Muscle of arm (tissue), 12 donors: Measurements from ENCODE around the gene DPH6. TPM values are rescaled to one million over a fixed set of nuclear protein-coding genes. Genes with fewer than 3 reads are reported as not detected.

Experiments
- DNase-seq: peaks from one replicate; pipeline ENCODE4 v3.0.0-alpha.2; 2013
- polyA plus RNA-seq, 12 donors: library from polyadenylated mRNA; unstranded; fragments of 120-200 nt; gene quantifications; one replicate each; pipeline ENCODE4 v1.2.1, GENCODE V29; 2013; ENCODE audit not compliant: insufficient read length in 12 of 12

Gene DPH6
- polyA plus RNA-seq, 12 donors, result 5.1 to 21.9 (median 17.2) TPM; not detected in 1

DNA sequence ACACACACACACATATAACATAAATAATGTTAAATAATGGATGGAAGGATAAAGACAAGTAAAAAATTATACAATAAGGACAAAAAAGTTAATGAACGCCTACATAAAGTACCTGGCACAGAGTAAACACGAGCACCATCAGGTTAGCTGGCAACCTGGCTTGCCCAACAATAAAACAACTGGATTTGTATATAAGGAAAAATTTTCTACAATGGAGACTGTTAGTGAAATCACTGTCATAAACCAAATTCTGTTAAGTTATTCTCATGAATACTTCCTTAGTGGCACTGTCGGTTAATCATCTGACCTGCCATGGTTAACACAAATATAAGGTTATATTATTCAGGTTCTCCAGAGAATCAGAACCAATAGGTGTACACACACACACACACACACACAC is 54.8 kb downstream of the DPH6 start:
- DNase-seq, result no peak

- DNase-seq, result no peak
These were observed 55.5 kb downstream of the DPH6 start for GRCh38 chr15:35490511-35490910.

DNA sequence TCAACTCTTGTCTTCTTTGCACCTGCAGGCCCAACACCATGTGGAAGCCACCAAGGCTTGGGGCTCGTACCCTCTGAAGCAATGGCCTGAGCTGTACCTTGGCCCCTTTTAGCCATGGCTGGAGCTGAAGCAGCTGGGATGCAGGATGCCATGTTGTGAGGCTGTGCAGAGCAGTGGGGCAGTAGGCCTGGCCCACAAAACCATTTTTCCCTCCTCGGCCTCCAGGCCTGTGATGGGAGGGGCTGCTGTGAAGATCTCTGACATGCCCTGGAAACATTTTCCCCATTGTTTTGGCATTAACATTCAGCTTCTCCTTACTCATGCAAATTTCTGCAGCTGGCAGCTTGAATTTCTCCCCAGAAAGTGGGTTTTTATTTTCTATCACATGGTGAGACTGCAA is 58.5 kb downstream of the DPH6 start:
- DNase-seq, result no peak

DNA sequence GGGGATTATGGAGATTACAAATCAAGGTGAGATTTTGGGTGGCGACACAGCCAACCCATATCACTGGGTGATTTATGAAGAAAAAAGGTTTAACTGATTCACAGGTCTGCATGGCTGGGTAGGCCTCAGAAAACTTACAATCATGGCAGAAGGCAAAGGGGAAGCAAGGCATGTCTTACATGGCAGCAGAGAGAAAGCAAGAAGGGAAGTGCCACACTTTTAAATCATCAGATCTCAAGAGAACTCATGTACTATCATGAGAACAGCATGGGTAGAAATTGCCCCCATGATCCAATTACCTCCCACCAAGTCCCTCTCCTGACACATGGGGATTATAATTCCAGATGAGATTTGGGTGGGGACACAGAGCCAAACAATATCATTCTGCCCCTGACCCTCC is 59.7 kb downstream of the DPH6 start:
- DNase-seq, result no peak

DNA sequence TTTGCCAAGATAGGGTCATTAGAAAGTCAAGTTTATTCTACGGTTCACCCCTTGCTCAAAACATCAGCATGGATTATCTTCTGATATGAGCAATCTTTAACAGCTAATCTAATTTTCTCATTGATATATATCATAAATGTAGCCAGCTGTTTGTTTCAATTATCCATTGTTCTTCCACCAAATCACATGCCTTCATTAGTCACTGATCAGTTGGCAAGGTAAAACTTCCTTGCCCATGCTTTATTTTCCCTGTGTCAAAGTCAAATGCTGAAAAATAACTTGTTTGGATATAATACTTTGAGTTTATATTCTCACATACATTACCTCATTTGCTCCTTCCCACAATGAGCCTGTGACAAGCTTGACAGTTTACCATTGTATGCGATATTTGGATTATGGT is 60.6 kb downstream of the DPH6 start:
- DNase-seq, result no peak

DNA sequence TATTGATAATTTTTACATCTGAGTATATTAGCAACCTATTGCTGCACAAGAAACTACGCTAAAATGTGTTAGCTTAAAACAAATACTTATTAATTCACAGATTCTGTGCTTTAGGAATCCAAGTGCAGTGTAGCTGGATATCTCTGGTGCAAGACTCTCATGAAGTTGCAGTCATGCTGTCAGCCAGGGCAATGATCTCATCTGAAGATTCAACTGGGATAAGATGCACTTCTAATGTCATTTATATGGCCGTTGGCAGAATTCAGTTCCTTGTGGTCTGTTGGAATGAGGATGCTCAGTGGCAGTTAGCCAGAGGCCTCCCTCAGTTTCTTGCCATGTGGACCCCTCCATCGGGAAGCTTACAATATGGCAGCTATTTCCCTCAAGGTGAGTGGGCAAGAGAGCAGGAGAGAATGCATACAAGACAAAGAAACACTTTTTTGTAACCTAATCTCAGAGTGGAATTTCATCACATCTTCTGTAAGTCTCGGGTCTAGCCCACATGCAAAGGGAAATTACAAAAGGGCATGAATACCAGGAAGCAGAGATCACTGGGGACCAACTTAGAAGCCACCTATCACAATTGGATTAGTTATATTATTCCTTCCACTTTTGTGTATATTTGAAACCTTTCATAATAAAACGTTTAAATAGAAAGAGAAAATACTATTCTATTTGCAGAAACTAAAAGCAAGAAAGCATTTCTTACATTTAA is 61.6 kb downstream of the DPH6 start:
- DNase-seq, result no peak

GRCh38 chr15:35481992-35482391 is 64.0 kb downstream of the DPH6 start:
- no peak for DNase-seq

DNA sequence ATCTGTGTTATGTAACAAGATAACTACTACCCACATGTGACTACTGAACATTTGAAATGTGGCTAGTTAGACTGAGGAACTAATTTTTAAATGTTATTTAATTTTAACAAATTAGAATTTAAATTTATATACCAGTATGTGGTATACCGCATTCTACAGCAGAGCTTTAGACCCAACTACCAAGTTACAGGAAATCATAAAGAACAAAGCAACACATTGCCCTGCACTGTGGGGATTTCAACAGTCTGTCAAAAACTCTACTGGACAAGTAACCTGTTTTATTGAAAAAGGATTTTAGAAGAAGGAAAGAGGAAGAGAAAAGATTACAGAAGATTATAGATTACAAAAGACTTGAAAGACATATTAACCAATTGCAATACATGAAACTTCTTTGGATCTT is 64.9 kb downstream of the DPH6 start:
- no peak for DNase-seq

- no peak for DNase-seq
These were observed 66.5 kb downstream of the DPH6 start for GRCh38 chr15:35479423-35479822.

GRCh38 chr15:35477312-35478262 is 68.4 kb downstream of the DPH6 start:
- no peak for DNase-seq

DNA sequence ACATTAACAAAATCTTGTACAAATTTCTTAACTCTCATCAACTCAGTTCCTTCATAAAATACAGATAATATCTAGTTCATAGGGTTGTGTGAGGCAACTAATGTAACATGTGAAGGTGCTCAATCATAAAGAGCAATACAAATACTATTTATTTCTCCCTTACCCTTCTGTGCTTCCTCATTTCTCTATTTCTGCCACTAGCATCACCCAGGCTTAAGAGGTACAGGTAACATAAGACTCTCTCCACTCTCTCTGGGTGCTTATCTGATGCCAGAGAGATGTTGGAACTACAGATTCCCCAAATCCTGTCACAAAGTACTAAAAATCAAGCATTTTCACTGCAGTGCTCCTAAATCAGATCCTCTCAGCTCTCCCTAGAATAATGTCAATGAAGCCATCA is 74.9 kb downstream of the DPH6 start:
- DNase-seq, result no peak

DNA sequence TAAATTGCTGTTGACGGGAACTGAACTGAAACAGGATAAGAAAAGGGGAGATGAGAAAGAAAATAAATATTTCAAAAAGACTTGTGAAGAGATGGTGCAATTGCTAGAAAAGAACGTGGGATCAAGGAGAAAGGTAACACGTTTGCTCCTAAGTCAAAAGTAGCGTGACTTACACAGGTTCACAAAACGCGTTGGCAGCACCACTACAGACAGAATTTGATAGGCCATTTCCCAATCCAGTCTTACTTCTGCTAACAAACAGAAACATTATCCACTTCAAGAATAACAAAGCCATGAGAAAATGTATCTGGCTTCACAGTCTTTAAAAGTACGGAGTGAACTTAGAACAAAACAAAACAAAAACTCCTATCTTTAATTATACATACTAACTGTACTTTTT is 75.5 kb downstream of the DPH6 start:
- no peak for DNase-seq

DNA sequence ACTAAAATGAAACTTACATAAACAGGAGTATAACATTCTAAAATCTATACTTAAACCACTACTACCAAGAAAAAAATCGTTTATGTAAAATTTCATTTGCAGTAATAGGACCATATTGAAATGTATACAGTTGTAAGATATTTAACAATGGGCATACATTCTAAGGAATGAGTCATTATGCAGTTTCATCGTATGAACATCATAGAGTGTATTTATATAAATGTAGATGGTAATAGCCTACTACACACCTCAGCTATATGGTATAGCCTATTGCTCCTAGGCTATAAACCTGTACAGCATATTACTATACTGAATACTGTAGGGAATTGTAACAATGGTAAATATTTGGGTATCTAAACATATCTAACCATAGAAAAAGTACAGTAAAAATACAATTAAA is 79.5 kb downstream of the DPH6 start:
- no peak for DNase-seq

- no peak for DNase-seq
These were observed 80.2 kb downstream of the DPH6 start for GRCh38 chr15:35465783-35466182.

DNA sequence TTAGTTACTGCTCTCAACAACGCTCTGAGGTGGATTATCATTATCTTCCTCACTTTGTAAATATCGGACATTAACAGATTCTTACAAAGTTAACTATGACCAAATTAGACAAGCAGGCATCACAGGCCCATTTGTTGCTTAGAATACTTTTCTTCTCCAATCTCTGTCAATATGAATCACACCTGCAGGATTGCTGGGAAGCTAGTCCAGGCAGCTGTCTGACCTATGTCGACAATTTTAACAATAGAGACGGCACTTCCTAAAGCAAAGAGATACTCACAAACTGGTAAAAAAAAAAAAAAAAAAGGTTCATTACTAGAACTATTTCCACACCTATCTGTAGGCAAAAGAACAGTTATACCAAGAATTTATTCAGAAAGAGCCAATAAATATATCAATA is 85.3 kb downstream of the DPH6 start:
- DNase-seq, result no peak

DNA sequence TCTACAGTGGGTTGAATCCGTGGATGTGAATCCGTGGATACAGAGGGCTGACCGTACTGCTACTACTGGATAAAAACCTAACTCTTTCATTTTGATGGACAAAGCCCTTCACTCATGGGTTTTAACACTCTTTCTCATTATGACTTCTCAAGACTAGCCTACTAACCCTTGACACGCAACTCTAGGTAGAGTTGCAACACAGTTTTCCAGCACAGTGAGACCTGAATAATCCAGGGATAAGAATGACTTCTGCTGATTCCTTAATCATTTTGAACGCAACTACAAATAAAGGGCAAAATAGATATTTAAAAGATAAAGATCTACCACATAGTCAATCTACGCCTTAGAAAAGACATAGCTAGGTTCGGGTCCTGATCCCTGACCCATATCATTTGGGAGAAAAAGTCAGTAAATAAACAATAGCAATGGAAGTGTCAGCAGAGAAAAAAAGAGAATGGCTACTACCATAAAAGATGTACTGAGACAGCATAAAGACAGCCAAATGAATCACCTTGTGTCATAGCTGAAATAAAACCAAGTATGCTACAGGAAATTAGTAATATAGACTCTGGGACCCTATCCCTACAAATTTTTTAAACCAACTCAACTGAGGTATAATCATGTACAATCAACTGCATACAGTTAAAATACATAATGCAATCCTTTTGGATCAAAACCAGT is 87.6 kb downstream of the DPH6 start:
- no peak for DNase-seq

GRCh38 chr15:35455201-35455600 is 90.8 kb downstream of the DPH6 start:
- no peak for DNase-seq

DNA sequence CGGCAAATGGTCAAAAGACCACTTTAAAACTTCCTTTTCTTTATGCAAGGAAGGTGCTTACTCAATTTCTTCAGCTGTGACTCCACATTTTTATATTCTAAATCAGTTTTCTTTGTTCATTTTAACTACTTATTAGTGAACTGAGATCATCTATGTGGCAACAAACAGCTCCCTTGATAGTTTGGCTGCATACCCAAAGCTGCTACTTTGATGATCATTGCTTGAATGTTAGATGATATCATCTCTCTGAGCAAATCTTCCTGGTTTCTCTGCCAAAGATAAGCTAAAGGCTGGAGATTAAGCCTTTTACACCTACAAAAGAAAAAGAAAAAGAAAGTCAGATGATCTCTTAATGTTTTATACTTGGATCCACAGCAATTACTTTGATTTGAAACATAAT is 95.5 kb downstream of the DPH6 start:
- no peak for DNase-seq

GRCh38 chr15:35448294-35448693 is 97.7 kb downstream of the DPH6 start:
- no peak for DNase-seq

DNA sequence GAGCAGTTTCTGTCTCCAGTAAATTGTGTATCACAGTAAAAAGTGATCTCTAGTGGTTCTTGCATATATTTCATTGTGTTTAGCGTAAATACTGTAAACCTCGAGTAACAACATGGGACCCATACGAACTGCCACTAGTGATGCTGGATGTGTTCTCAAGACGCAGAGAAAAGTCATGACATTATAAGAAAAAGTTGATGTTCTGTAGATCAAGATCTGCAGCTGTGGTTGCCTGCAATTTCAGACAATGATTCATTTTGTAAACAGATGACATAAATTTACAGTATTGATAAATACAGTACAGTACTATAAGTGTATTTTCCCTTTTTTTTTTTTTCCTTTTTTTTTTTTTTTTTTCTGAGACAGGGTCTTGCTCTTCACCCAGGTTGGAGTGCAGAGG is 100.1 kb downstream of the DPH6 start:
- no peak for DNase-seq

GRCh38 chr15:35444557-35445204 is 101.3 kb downstream of the DPH6 start:
- DNase-seq, result peak; percentile 32

DNA sequence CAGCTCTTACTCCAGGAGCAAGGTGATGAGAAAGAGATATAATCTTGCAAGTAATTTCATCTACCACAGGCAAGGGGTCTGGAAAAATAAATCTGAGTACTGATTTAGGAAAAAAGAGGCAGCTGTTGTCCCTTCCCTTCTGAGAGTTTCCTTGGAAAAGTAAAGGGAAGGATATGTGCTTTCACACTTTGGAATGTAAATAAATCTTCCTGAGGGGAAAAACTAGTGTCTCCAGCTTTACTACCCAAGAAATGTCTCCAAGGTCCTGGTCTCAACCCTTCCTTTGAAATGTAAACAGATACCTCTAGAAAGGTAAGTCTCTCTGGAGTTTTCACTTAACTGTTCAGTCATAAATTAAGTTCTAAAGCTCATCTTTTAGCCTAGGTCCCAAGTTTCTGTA is 102.6 kb downstream of the DPH6 start:
- DNase-seq, result no peak
